ENCODE measurements around the gene GPR153. TPM values are rescaled to one million over a fixed set of nuclear protein-coding genes. Genes with fewer than 3 reads are reported as not detected.

Gene GPR153
- total and polyA plus RNA-seq, 2 donors, result 12.2 to 12.9 TPM

DNA sequence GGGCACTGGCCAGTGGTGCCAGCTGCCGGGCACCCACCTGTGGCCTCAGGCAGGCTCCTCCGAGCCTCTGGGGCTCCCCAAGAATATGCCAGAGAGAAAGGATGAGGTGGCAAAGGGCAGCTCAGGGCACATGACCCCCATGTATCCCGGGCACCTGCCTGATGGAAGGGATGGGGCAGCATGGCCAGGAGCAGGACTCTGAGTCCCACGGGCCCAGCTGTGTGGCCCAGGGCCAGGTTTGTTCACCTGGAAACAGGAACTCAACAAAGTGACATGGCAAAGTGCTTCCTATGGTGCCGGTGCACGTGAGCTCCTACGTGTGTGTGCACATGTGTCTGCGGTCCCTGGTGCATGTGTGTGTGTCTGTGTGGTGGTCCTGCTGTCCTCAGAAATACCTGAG lies 9.5 kb upstream of the GPR153 start:
- Histone ChIP-seq H3K4me3 (ENCODE audit: low read depth, low read length) (no peak overlapping the region), H3K4me1 (ENCODE audit: insufficient read depth) (no peaks in the 10 kb centered on the region), H3K27ac (ENCODE audit: low read depth) (no peak overlapping the region), H3K36me3 (ENCODE audit: insufficient read depth) (no peaks in the 10 kb centered on the region)
- DNase-seq (ENCODE audit: extremely low spot score), result no peak
- 72% methylated on average over 8 of the region's 8 CpGs for WGBS

DNA sequence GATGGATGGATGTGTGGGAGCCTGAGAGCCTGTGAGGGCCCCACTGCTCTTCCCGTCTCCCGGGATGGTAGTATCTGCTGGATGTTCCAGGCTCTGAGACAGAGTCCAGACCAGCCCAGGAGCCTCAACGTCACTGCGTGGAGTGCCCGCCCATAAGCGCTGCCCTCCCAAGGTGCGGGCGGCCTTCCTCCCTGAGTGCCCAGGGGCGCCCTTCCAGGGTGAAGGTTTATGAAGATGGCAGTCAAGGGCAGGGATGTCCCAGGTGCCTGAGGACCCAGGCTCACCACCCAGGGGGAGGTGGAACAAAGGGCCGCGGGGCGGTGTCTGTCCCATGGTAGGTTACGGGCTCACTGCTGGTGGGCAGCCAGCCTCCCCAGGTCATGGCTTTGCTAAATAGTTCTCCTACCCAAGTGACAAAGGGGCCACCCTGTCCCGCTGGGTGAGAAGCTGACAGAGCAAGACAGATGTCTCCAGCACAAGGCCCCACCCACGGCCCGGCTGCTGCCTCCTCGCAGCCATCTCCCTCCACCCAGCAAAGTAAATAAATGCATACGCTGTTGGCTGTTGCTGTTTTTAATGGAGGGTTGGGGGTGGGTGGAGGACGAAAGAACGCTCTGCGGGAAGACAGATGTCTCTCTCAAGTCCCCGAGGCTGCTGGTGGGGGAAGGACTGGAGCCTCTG lies 9.0 kb upstream of the GPR153 start:
- no peak for DNase-seq (ENCODE audit: extremely low spot score)
- Histone ChIP-seq H3K4me3 (ENCODE audit: low read depth, low read length) (no peak overlapping the region), H3K27ac (ENCODE audit: low read depth) (no peak overlapping the region), H3K4me1 (ENCODE audit: insufficient read depth) (no peaks in the 10 kb centered on the region), H3K36me3 (ENCODE audit: insufficient read depth) (no peaks in the 10 kb centered on the region)
- 73% methylated on average over 22 of the region's 22 CpGs for WGBS

- Histone ChIP-seq H3K4me1 (ENCODE audit: insufficient read depth) (no peaks in the 10 kb centered on the region), H3K36me3 (ENCODE audit: insufficient read depth) (no peaks in the 10 kb centered on the region), H3K27ac (ENCODE audit: low read depth) (no peak overlapping the region), H3K4me3 (ENCODE audit: low read depth, low read length) (no peak overlapping the region)
- 95% methylated on average over 14 of the region's 14 CpGs for WGBS
- DNase-seq (ENCODE audit: extremely low spot score), result no peak
These were observed 8.4 kb upstream of the GPR153 start for GRCh38 chr1:6269296-6269695.

- Histone ChIP-seq H3K4me3 (ENCODE audit: low read depth, low read length) (no peak overlapping the region), H3K27ac (ENCODE audit: low read depth) (no peak overlapping the region), H3K4me1 (ENCODE audit: insufficient read depth) (no peaks in the 10 kb centered on the region), H3K36me3 (ENCODE audit: insufficient read depth) (no peaks in the 10 kb centered on the region)
- 89% methylated on average over 21 of the region's 21 CpGs for WGBS
- no peak for DNase-seq (ENCODE audit: extremely low spot score)
These were observed 7.5 kb upstream of the GPR153 start for GRCh38 chr1:6268415-6268814.

DNA sequence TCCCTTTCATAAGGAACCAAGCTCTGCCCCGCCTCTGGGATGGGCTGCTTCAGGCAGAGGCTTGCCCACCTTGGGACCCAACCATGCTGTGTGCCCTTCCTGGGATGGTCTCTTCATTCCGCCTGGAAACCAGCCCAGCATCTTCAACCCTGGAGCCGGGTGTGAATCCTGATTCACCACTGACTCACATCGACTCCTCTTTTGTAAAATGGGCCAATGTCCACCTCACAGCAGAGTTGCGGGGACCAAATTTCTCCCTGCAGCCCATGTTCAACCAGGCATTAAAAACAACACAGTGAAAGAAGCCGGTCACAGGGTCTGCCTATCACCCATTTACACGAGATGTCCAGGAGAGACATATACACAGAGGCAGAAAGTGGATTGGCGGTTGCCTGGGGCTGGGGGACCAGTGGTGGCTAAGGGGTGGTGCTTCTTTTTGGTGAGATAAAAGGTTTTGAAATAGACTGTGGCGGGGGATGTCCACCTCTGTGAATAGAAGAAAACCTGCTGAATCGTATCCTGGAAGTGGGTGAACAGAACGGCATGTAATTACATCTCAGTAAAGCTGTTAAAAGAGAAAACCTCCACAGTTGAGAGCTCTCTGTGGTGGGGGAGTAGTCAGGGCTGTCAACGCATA lies 6.9 kb upstream of the GPR153 start:
- H3K27ac ChIP-seq (ENCODE audit: low read depth), result no peak overlapping the region

GRCh38 chr1:6266641-6267040 lies 5.7 kb upstream of the GPR153 start:
- WGBS, result 77% methylated on average over 11 of the region's 11 CpGs
- Histone ChIP-seq H3K36me3 (ENCODE audit: insufficient read depth) (no peaks in the 10 kb centered on the region), H3K4me1 (ENCODE audit: insufficient read depth) (no peaks in the 10 kb centered on the region), H3K27ac (ENCODE audit: low read depth) (no peak overlapping the region), H3K4me3 (ENCODE audit: low read depth, low read length) (no peak overlapping the region)
- no peak for DNase-seq (ENCODE audit: extremely low spot score)

More for the DNA sequence above, 6.9 kb upstream of the GPR153 start:
- Histone ChIP-seq H3K36me3 (ENCODE audit: insufficient read depth) (no peaks in the 10 kb centered on the region), H3K4me1 (ENCODE audit: insufficient read depth) (no peaks in the 10 kb centered on the region), H3K4me3 (ENCODE audit: low read depth, low read length) (no peak overlapping the region)
- DNase-seq (ENCODE audit: extremely low spot score), result no peak
- WGBS, result 88% methylated on average over 12 of the region's 12 CpGs

- Histone ChIP-seq H3K4me1 (ENCODE audit: insufficient read depth) (no peaks in the 10 kb centered on the region), H3K4me3 (ENCODE audit: low read depth, low read length) (no peak overlapping the region), H3K27ac (ENCODE audit: low read depth) (no peak overlapping the region), H3K36me3 (ENCODE audit: insufficient read depth) (no peaks in the 10 kb centered on the region)
- no peak for DNase-seq (ENCODE audit: extremely low spot score)
- 89% methylated on average over 15 of the region's 15 CpGs for WGBS
These were observed 4.3 kb upstream of the GPR153 start for GRCh38 chr1:6265151-6265550.

DNA sequence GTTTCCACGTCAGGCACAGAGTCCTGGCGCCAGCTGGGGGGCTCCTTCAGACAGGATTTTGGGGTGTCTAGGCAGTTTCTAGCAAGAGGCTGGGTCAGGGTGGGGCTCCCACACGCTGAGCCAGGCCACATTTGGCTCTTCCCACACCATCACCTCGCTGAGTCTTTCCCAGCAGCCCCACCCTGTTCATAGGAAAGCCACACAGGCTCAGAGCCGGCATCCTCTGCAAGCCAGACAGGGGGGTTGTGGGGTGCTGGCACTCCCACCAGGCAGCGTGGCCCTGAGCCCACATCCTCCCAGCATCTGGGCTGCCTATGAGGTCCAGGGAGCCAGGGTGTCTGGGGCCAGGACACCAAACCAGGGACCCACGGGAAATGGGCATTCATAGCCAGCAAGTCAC lies 2.8 kb upstream of the GPR153 start:
- Histone ChIP-seq H3K4me3 (ENCODE audit: low read depth, low read length) (no peak overlapping the region), H3K4me1 (ENCODE audit: insufficient read depth) (no peaks in the 10 kb centered on the region), H3K27ac (ENCODE audit: low read depth) (no peak overlapping the region), H3K36me3 (ENCODE audit: insufficient read depth) (no peaks in the 10 kb centered on the region)
- 67% methylated on average over 7 of the region's 7 CpGs for WGBS
- no peak for DNase-seq (ENCODE audit: extremely low spot score)

DNA sequence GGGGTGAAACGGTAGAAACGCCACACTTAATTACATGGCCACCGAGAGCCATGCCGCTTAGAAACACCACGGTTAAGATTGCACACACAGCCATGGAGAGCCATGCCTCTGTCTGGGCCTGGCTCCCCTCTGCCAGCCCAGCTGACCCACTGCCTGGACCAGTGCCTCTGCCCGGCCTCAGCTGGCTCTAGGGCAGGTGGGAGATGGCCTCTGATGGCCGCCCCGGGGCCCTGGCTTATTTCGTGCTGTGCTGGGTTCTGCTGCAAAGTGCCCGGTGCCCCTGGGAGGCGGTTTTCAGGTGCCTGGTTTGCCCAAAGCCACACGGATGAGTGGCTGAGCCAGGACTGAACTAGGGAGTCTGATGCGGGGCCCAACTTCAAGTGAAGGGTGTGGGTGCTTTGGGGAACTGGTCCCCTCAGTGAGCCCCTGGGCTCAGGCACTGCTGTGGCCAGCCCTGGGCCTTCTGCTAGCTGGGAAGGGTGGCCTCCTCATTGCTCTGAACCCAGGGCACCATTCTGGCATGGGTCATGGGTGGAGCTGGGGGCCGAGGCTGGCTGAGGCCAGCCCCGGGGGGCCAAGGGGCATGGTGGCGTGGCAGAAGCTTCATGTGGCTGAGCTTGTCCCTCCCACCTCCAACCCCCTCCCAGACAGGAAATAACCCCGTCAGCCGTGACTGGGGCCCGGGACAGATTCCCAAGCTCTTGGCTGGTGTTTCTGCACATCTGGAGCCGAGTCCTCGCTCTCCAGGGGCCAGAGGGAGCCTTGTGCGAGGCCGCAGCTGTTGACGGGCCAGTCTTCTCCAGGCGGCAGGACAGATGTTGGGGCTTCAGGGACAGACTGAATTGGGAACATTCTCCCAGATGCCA lies 1.9 kb upstream of the GPR153 start:
- DNase-seq (ENCODE audit: extremely low spot score), result no peak
- H3K27ac ChIP-seq (ENCODE audit: low read depth), result peak overlapping the region; percentile 28

DNA sequence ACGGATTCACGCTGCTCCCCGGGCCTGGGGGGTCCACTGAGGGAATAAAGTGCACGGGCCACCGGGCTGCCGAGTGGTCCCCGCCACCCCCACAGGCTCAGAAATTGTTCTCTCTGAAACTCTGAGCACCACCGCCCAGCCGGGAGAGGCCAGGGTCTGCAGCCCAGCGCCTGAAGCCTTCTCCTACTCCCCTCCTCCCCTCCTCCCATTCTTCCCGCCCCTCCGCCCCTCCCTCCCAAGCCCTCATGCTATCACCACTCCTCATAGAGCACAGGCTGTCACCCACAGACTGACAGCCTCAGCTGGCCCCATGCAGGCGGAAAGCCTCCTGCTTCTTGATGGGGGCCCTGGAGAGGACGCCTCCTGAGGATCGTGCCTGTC lies 707 bp upstream of the GPR153 start:
- 33% methylated on average over 15 of the region's 15 CpGs for WGBS

More for the DNA sequence above, 1.9 kb upstream of the GPR153 start:
- Histone ChIP-seq H3K4me1 (ENCODE audit: insufficient read depth) (no peaks in the 10 kb centered on the region), H3K36me3 (ENCODE audit: insufficient read depth) (no peaks in the 10 kb centered on the region), H3K4me3 (ENCODE audit: low read depth, low read length) (no peak overlapping the region)
- 68% methylated on average over 25 of the region's 25 CpGs for WGBS

GRCh38 chr1:6260433-6260934 lies 414 bp downstream of the GPR153 start:
- H3K4me3 ChIP-seq (ENCODE audit: low read depth, low read length), result peak overlapping the region; percentile 57
- DNase-seq (ENCODE audit: extremely low spot score), result no peak
- H3K4me1 ChIP-seq (ENCODE audit: insufficient read depth), result no peaks in the 10 kb centered on the region
- no peak overlapping the region for H3K27ac ChIP-seq (ENCODE audit: low read depth)
- H3K36me3 ChIP-seq (ENCODE audit: insufficient read depth), result no peaks in the 10 kb centered on the region
- 1% methylated on average over 61 of the region's 61 CpGs for WGBS

More for the DNA sequence above, 707 bp upstream of the GPR153 start:
- Histone ChIP-seq H3K4me1 (ENCODE audit: insufficient read depth) (no peaks in the 10 kb centered on the region), H3K4me3 (ENCODE audit: low read depth, low read length) (no peak overlapping the region), H3K27ac (ENCODE audit: low read depth) (no peak overlapping the region), H3K36me3 (ENCODE audit: insufficient read depth) (no peaks in the 10 kb centered on the region)
- DNase-seq (ENCODE audit: extremely low spot score), result no peak

DNA sequence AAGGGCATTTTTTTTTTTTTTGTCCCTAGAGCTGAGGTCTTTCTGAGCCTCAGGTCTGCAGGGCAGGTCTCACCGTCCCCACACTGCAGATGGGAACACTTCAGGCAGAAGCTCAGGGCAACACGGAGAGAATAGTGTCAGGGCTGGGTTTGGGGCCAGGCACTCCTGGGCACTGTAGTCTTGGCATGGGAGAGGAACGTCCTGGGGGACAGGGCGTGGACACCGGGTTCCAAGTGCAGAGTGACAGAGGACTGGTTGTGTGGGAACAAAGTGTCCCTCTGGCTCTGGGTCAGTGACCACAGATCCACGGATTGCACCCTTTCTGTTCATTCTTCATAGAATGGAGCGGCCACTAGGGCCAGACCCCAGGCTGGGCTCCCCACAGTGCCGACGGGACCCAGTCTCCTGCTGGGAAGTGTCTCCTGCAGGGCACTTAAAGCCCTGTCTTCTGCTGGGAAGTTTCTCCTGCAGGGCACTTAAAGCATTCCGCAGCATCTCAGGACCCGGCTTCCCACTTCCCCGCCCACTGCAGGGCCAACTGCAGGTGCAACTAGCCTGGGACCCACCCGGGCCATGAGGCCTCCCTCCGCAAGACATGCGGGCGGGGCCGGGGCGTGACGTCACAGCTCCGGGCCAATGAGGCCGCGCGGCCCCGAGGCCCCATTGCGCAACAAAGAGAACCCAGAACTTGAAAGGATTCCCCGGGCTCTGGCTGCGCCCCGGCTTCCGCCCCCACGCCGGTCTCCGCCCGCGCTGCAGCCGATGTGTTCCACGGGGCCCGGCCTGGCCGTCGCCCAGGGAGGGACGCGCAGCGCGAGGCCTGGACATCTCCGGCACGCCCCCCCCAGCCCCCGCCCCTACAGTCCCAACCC lies 1.2 kb downstream of the GPR153 start:
- peak overlapping the region; percentile 57 for H3K4me3 ChIP-seq (ENCODE audit: low read depth, low read length)
- H3K4me1 ChIP-seq (ENCODE audit: insufficient read depth), result no peaks in the 10 kb centered on the region
- H3K27ac ChIP-seq (ENCODE audit: low read depth), result no peak overlapping the region
- DNase-seq (ENCODE audit: extremely low spot score), result no peak
- 10% methylated on average over 46 of the region's 46 CpGs for WGBS
- H3K36me3 ChIP-seq (ENCODE audit: insufficient read depth), result no peaks in the 10 kb centered on the region

GRCh38 chr1:6258675-6259074 lies 2.2 kb downstream of the GPR153 start:
- H3K4me3 ChIP-seq (ENCODE audit: low read depth, low read length), result no peak overlapping the region
- WGBS, result 77% methylated on average over 10 of the region's 10 CpGs
- H3K36me3 ChIP-seq (ENCODE audit: insufficient read depth), result no peaks in the 10 kb centered on the region
- no peaks in the 10 kb centered on the region for H3K4me1 ChIP-seq (ENCODE audit: insufficient read depth)
- no peak overlapping the region for H3K27ac ChIP-seq (ENCODE audit: low read depth)
- DNase-seq (ENCODE audit: extremely low spot score), result no peak

All from urinary bladder (tissue), 4 donors.